B cell (primary cell): Measurements from ENCODE around the gene CCDC170.

Experiments used
- CTCF ChIP-seq: fragments of 200-600 bp; IDR thresholded peaks from one replicate; pipeline ENCODE4 v1.8.0; 2022; ENCODE audit warnings: antibody characterized with exemption, mild to moderate bottlenecking
- EZH2 ChIP-seq: IDR thresholded peaks from 2 replicates; pipeline ENCODE4 v1.6.1; 2012; ENCODE audit warnings: borderline replicate concordance, low read depth, mild to moderate bottlenecking, moderate library complexity, low read length; ENCODE audit not compliant: insufficient read depth, poor library complexity, severe bottlenecking

GRCh38 chr6:151649835-151650234 lies 156.0 kb downstream of the CCDC170 start:
- no peak for TF ChIP-seq CTCF
- TF ChIP-seq EZH2 = no peak
